GM10248 (cell line): ENCODE measurements around the gene SLC44A5.
"Not testable (repeated sequence)": the region's sequence is repeated elsewhere in the genome, so short reads cannot be mapped to it uniquely, and the experiment has no call there.

Source experiments
- CTCF ChIA-PET: fragments of 300-600 bp; sonication (Branson Sonifier 250); formaldehyde crosslinking; extraction: SDS; loops from one replicate; lab custom pipeline; 2021; ENCODE audit warnings: antibody characterized with exemption; lab: Yijun Ruan, JAX
- POLR2A ChIA-PET: fragments of 350-650 bp; sonication (Branson Sonifier 250); formaldehyde crosslinking; extraction: SDS; loops from one replicate; lab custom pipeline; 2020; ENCODE audit warnings: antibody characterized with exemption; lab: Yijun Ruan, JAX
- DNase-seq: peaks from one replicate; pipeline ENCODE4 v3.0.0; 2012; ENCODE audit errors: extremely low spot score
- TF ChIP-seq, protein P1 (sequence below): IDR thresholded peaks from 2 replicates; pipeline ENCODE4 v1.5.1; 2012; ENCODE audit warnings: mild to moderate bottlenecking, low read depth; ENCODE audit errors: extremely low read depth, missing control alignments, control extremely low read depth

SLC44A5 gene

DNA sequence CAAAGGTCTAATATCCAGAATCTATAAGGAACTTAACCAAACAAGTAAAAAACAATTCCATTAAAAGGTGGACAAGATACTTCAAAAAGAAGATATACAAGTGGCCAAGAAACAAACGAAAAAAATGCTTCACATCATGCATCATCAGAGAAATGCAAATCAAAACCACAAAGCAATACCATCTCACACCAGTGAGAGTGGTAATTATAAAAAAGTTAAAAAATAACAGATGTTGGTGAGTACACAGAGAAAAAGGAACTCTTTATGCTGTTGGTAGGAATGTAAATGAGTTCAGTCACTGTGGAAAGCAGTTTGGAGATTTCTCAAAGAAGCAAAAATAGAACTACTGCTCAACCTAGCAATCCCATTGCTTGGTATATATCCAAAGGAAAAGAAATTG lies 218.6 kb downstream of the SLC44A5 start:
- no peak for DNase-seq
- TF ChIP-seq, protein P1, sequence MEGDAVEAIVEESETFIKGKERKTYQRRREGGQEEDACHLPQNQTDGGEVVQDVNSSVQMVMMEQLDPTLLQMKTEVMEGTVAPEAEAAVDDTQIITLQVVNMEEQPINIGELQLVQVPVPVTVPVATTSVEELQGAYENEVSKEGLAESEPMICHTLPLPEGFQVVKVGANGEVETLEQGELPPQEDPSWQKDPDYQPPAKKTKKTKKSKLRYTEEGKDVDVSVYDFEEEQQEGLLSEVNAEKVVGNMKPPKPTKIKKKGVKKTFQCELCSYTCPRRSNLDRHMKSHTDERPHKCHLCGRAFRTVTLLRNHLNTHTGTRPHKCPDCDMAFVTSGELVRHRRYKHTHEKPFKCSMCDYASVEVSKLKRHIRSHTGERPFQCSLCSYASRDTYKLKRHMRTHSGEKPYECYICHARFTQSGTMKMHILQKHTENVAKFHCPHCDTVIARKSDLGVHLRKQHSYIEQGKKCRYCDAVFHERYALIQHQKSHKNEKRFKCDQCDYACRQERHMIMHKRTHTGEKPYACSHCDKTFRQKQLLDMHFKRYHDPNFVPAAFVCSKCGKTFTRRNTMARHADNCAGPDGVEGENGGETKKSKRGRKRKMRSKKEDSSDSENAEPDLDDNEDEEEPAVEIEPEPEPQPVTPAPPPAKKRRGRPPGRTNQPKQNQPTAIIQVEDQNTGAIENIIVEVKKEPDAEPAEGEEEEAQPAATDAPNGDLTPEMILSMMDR: no peak
- ChIA-PET POLR2A (no interaction called here), CTCF (interaction anchor here (1.0 kb wide), 1 partner anchor 15 kb away, joined by 3 read pairs; no protein-coding TSS in a partner anchor)

DNA sequence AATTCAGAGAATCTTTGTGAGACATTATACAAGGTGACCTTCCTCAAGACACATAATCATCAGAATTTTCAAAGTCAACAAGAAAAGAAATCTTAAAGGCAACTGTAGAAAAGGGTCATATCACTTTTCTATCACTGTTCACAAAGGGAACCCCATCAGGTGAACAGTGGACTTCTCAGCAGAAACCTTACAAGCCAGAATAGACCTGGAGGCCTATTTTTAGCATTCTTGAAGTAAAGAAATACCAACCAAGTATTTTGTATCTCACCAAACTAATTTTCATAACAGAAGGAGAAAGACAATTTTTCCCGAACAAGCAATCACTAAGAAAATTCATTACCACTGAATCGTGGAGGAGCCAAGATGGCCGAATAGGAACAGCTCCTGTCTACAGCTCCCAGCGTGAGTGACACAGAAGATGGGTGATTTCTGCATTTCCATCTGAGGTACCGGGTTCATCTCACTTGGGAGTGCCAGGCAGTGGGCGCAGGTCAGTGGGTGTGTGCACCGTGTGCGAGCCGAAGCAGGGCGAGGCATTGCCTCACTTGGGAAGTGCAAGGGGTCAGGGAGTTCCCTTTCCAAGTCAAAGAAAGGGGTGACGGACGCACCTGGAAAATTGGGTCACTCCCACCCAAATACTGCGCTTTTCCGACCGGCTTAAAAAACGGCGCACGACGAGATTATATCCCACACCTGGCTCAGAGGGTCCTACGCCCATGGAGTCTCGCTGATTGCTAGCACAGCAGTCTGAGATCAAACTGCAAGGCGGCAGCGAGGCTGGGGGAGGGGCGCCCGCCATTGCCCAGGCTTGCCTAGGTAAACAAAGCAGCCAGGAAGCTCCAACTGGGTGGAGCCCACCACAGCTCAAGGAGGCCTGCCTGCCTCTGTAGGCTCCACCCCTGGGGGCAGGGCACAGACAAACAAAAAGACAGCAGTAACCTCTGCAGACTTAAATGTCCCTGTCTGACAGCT lies 235.2 kb downstream of the SLC44A5 start:
- CTCF ChIA-PET, POLR2A ChIA-PET, DNase-seq: not testable (repeated sequence)

- TF ChIP-seq, protein P1: no peak
- ChIA-PET CTCF (interaction anchor here (1.6 kb wide), 1 partner anchor 108 kb away, joined by 4 read pairs; no protein-coding TSS in a partner anchor), POLR2A (no interaction called here)
- DNase-seq: no peak
Measured at GRCh38 chr1:75373542-75374159, 237.3 kb downstream of the SLC44A5 start.

- ChIA-PET CTCF (no interaction called here), POLR2A (no interaction called here)
- TF ChIP-seq, protein P1: no peak
- no peak for DNase-seq
Measured at GRCh38 chr1:75366595-75366994, 244.3 kb downstream of the SLC44A5 start.

GRCh38 chr1:75361260-75361659 lies 249.7 kb downstream of the SLC44A5 start:
- CTCF ChIA-PET: no interaction called here
- DNase-seq: no peak
- TF ChIP-seq, protein P1: no peak
- POLR2A ChIA-PET: no interaction called here

DNA sequence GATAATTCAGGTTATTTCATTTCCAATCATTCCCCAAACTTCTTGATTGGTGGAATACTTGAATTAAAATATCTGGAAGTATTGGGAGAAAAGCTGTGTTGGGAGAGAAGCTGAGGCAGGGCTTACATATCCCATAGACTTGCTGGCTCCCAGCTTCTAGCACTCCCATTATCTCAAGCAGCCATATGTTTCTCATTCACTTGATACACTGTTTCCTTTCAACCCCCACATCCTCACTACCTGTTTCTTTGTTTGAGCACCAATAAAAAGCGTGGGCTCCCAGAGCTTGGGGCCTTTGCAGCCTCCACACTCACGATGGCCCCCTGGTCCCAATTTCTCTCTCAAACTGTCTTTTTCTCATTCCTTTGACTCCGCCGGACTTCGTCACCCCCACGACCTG lies 256.6 kb downstream of the SLC44A5 start:
- POLR2A ChIA-PET, DNase-seq: not testable (repeated sequence)
- CTCF ChIA-PET: interaction anchor here (0.7 to 1.8 kb wide), 6 partner anchors 9 to 289 kb away, joined by 3 read pairs; no protein-coding TSS in a partner anchor

GRCh38 chr1:75353051-75353450 lies 257.9 kb downstream of the SLC44A5 start:
- CTCF ChIA-PET: interaction anchor here (1.8 kb wide), 1 partner anchor 11 kb away, joined by 3 read pairs; no protein-coding TSS in a partner anchor
- DNase-seq: no peak
- POLR2A ChIA-PET: no interaction called here
- TF ChIP-seq, protein P1: no peak
